HTR-8/SVneo (cell line): ENCODE measurements around the gene CDK5.
A peak's percentile ranks its signal among the peaks of the same experiment; 100 is the strongest.

Experiments
- DNase-seq: peaks from one replicate; pipeline ENCODE4 v3.0.0; 2011; ENCODE audit warnings: low spot score, mixed read lengths; ENCODE audit not compliant: insufficient read length
- FAIRE-seq: peaks from 2 replicates; lab custom pipeline; 2011; peaks lifted over from hg19 to GRCh38; lab: Jason Lieb, UNC

The CDK5 gene

GRCh38 chr7:151087245-151088018 lies 29.7 kb upstream of the CDK5 start:
- FAIRE-seq (no peak), DNase-seq (no peak)

GRCh38 chr7:151086802-151087244 lies 29.1 kb upstream of the CDK5 start:
- no peak for FAIRE-seq
- no peak for DNase-seq

- no peak for FAIRE-seq
- DNase-seq: peak; percentile 77
Measured at GRCh38 chr7:151085691-151086620, 28.3 kb upstream of the CDK5 start, which contains the start of gene AGAP3. Gene AGAP3, plus strand, starts transcription at chr7:151086475. Its CDS starts 267 bp downstream, at chr7:151086742.

- DNase-seq (no peak), FAIRE-seq (no peak)
Measured at GRCh38 chr7:151085329-151085690, 27.6 kb upstream of the CDK5 start.

- FAIRE-seq: no peak
- DNase-seq: no peak
Measured at GRCh38 chr7:151083824-151084160, 26.1 kb upstream of the CDK5 start.

- DNase-seq: peak; percentile 58
- no peak for FAIRE-seq
Measured at GRCh38 chr7:151083071-151083823, 25.6 kb upstream of the CDK5 start, which contains the start of gene TMUB1. Gene TMUB1, minus strand, starts transcription at chr7:151083493. Its CDS starts 930 bp downstream, at chr7:151082563.

- FAIRE-seq (no peak), DNase-seq (no peak)
Measured at GRCh38 chr7:151082141-151083070, 24.7 kb upstream of the CDK5 start.

GRCh38 chr7:151081170-151082101 lies 23.7 kb upstream of the CDK5 start:
- FAIRE-seq: no peak
- DNase-seq: no peak

- FAIRE-seq (peak; percentile 69), DNase-seq (peak; percentile 83)
Measured at GRCh38 chr7:151080522-151081169, 22.9 kb upstream of the CDK5 start, which contains the start of gene FASTK. Gene FASTK, minus strand, starts transcription at chr7:151080809. Its CDS starts 43 bp downstream, at chr7:151080766.

- no peak for FAIRE-seq
- DNase-seq: no peak
Measured at GRCh38 chr7:151080067-151080521, 22.4 kb upstream of the CDK5 start.

- DNase-seq: no peak
- no peak for FAIRE-seq
Measured at GRCh38 chr7:151079199-151079910, 21.7 kb upstream of the CDK5 start.

- no peak for FAIRE-seq
- DNase-seq: no peak
Measured at GRCh38 chr7:151078233-151079040, 20.7 kb upstream of the CDK5 start.

GRCh38 chr7:151077705-151078232 lies 20.1 kb upstream of the CDK5 start:
- FAIRE-seq (no peak), DNase-seq (no peak)

GRCh38 chr7:151076863-151077704 lies 19.4 kb upstream of the CDK5 start:
- FAIRE-seq: no peak
- no peak for DNase-seq

- FAIRE-seq (no peak), DNase-seq (no peak)
Measured at GRCh38 chr7:151075978-151076426, 18.3 kb upstream of the CDK5 start.
